Naive thymus-derived CD4-positive, alpha-beta T cell (primary cell): ENCODE data around the gene SLC4A1AP. TPM values are rescaled to one million over a fixed set of nuclear protein-coding genes. Genes with fewer than 3 reads are reported as not detected.
A peak's percentile ranks its signal among the peaks of the same experiment; 100 is the strongest.
"Not testable (repeated sequence)": the region's sequence is repeated elsewhere in the genome, so short reads cannot be mapped to it uniquely, and the experiment has no call there.

ENCODE experiments used
- ATAC-seq: fragments of 150-1000 bp; cut with Tn5 transposase; 2 replicates; pipeline ENCODE4 v1.10.0; 2021; ENCODE audit warnings: mild to moderate bottlenecking, moderate library complexity
- CTCF ChIA-PET: fragments of 350-600 bp; sonication (Branson Sonifier 250); formaldehyde crosslinking; loops from one replicate; lab custom pipeline; 2021; ENCODE audit warnings: antibody characterized with exemption; lab: Charles Lee
- POLR2A ChIA-PET: fragments of 350-600 bp; sonication (Branson Sonifier 250); formaldehyde crosslinking; loops from one replicate; lab custom pipeline; 2021; ENCODE audit warnings: antibody characterized with exemption, inconsistent platforms; lab: Charles Lee
- DNase-seq, 9 donors: peaks; one replicate each; pipeline versions ENCODE4 v3.0.0 to v3.0.0-alpha.2; 2020 to 2022; ENCODE audit warnings: mixed read lengths in 1 of 9
- H3K27ac ChIP-seq: one replicate; pipeline ENCODE4 v1.7.0; 2013; ENCODE audit warnings: mild to moderate bottlenecking, low read depth, low read length, moderate library complexity
- H3K27me3 ChIP-seq, 2 donors: one replicate each; pipeline ENCODE4 v1.7.0; 2013; ENCODE audit warnings: low read length in 2 of 2, mild to moderate bottlenecking in 2 of 2, moderate library complexity in 2 of 2; ENCODE audit not compliant: control insufficient read depth in 2 of 2, insufficient read depth in 2 of 2
- H3K36me3 ChIP-seq, 3 experiments: 1 replicate in 2 of 3; 2 replicates in 1 of 3; pipeline ENCODE4 v1.7.0; 2013; ENCODE audit warnings: low read length in 3 of 3, mild to moderate bottlenecking in 3 of 3, moderate library complexity in 1 of 3; ENCODE audit not compliant: insufficient read depth in 3 of 3, control insufficient read depth in 2 of 3
- H3K4me1 ChIP-seq, 2 donors: one replicate each; pipeline ENCODE4 v1.7.0; 2013; ENCODE audit warnings: low read length in 2 of 2, mild to moderate bottlenecking in 2 of 2, moderate library complexity in 1 of 2; ENCODE audit not compliant: control insufficient read depth in 2 of 2, insufficient read depth in 2 of 2
- H3K4me3 ChIP-seq: 2 replicates; pipeline ENCODE4 v1.7.0; 2013; ENCODE audit warnings: mild to moderate bottlenecking, low read length
- H3K9me3 ChIP-seq, 3 experiments: 1 replicate in 2 of 3; 2 replicates in 1 of 3; pipeline ENCODE4 v1.7.0; 2013; ENCODE audit warnings: low read length in 3 of 3; ENCODE audit not compliant: control insufficient read depth in 2 of 3
- H3K27ac Mint-ChIP-seq, 9 donors: one replicate each; pipeline ENCODE4 v1.8.0; 2020 to 2022; ENCODE audit warnings: mixed read lengths in 9 of 9, mild to moderate bottlenecking in 8 of 9, moderate library complexity in 5 of 9, inconsistent platforms in 2 of 9
- H3K27me3 Mint-ChIP-seq, 5 donors: one replicate each; pipeline ENCODE4 v1.8.0; 2021 to 2022; ENCODE audit warnings: mixed read lengths in 5 of 5, mild to moderate bottlenecking in 1 of 5
- H3K36me3 Mint-ChIP-seq, 5 donors: one replicate each; pipeline ENCODE4 v1.8.0; 2020 to 2022; ENCODE audit warnings: mixed read lengths in 5 of 5, mild to moderate bottlenecking in 3 of 5, inconsistent platforms in 1 of 5
- H3K4me1 Mint-ChIP-seq, 7 donors: one replicate each; pipeline ENCODE4 v1.8.0; 2020 to 2022; ENCODE audit warnings: mixed read lengths in 7 of 7, mild to moderate bottlenecking in 3 of 7, inconsistent platforms in 1 of 7
- H3K4me3 Mint-ChIP-seq, 10 donors: one replicate each; pipeline ENCODE4 v1.8.0; 2020 to 2022; ENCODE audit warnings: mild to moderate bottlenecking in 10 of 10, mixed read lengths in 10 of 10, moderate library complexity in 6 of 10, inconsistent platforms in 2 of 10
- H3K9me3 Mint-ChIP-seq, 11 donors: one replicate each; pipeline ENCODE4 v1.8.0; 2020 to 2022; ENCODE audit warnings: mixed read lengths in 11 of 11, mild to moderate bottlenecking in 4 of 11, inconsistent platforms in 1 of 11, moderate library complexity in 1 of 11
- intact Hi-C, 2 donors: fragments of 100-400 bp; cut with micrococcal nuclease; formaldehyde crosslinking; loops; one replicate each; pipeline ENCODE4 v1.15.1; 2023
- polyA plus RNA-seq, 2 donors: library from polyadenylated mRNA; unstranded; fragments of 300-500 nt; fragmentation: Illumina TruSeq; gene quantifications; one replicate each; pipeline ENCODE4 v1.2.3, GENCODE V29; 2021
- total RNA-seq, 6 experiments: library from RNA in 5 of 6; stranded (reverse) in 5 of 6; gene quantifications; 1 replicate in 5 of 6; 2 replicates in 1 of 6; pipeline ENCODE4 v1.2.3 and lab custom pipeline; 2021 to 2026

SLC4A1AP gene
- total and polyA plus RNA-seq, 7 experiments from 2014 or later: 14.7 to 37.6 (median 24.7) TPM

DNA sequence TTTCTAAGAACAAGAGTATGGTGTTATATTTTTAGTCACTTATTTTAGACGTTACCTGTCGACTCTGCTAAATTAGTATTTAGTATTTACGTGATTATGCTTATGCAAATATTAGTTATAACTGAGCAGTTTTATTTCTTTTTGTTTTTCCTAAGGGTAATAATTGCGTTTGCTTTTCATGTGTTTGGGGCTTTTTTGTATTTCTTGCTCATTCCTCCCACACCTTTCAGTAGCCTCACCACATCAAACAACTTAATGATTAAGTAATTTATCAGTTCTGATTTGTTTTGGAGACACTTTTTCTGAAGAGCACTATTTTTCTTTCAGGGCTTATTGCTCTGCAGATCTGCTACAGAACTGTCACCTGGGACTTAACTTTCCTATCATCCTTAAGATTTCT is 7.5 kb downstream of the SLC4A1AP start:
- Histone ChIP-seq H3K4me3 (no peak overlapping the region), H3K27me3 (no peaks in the 10 kb centered on the region), H3K27ac (no peak overlapping the region), H3K36me3 (peaks cover 16 to 55% (median 27%) of the 10 kb centered on the region in 3 experiments), H3K9me3 (no peaks in the 10 kb centered on the region), H3K4me1 (no peaks in the 10 kb centered on the region)
- Mint-ChIP-seq H3K4me3 (no peak overlapping the region), H3K4me1 (peaks cover 0 to 32% (median 18%) of the 10 kb centered on the region in 7 donors), H3K27ac (peak overlapping the region in 1 of 9 donors; percentile 25), H3K27me3 (no peaks in the 10 kb centered on the region), H3K9me3 (no peaks in the 10 kb centered on the region), H3K36me3 (peaks cover 14 to 55% (median 36%) of the 10 kb centered on the region in 5 donors)
- intact Hi-C loops: no loop called here
- POLR2A ChIA-PET: no interaction called here
- DNase-seq (no peak), ATAC-seq (no peak)
- CTCF ChIA-PET: no interaction called here

- Histone ChIP-seq H3K27me3 (no peaks in the 10 kb centered on the region), H3K27ac (no peak overlapping the region), H3K9me3 (no peaks in the 10 kb centered on the region), H3K4me3 (no peak overlapping the region), H3K4me1 (no peaks in the 10 kb centered on the region), H3K36me3 (peaks cover 23 to 62% (median 34%) of the 10 kb centered on the region in 3 experiments)
- Mint-ChIP-seq H3K4me3 (no peak overlapping the region), H3K27me3 (no peaks in the 10 kb centered on the region), H3K36me3 (peaks cover 13 to 53% (median 30%) of the 10 kb centered on the region in 5 donors), H3K27ac (no peak overlapping the region), H3K9me3 (no peaks in the 10 kb centered on the region), H3K4me1 (peaks cover 0 to 22% (median 14%) of the 10 kb centered on the region in 7 donors)
- ATAC-seq (no peak), DNase-seq (no peak)
- intact Hi-C loops: no loop called here
- POLR2A ChIA-PET: no interaction called here
- CTCF ChIA-PET: interaction anchor here (1.4 kb wide), 1 partner anchor 10 kb away, joined by 4 read pairs; no protein-coding TSS in a partner anchor
Observed at GRCh38 chr2:27672723-27673486, 9.2 kb downstream of the SLC4A1AP start.

GRCh38 chr2:27680571-27680970 is 16.9 kb downstream of the SLC4A1AP start:
- H3K27ac Mint-ChIP-seq: peak overlapping the region in 3 of 9 donors; percentile 31 to 67 (median 53)
- CTCF ChIA-PET: no interaction called here
- no peaks in the 10 kb centered on the region for H3K27me3 ChIP-seq
- no peak overlapping the region for H3K27ac ChIP-seq
- peaks cover 0 to 19% of the 10 kb centered on the region in 2 donors for H3K4me1 ChIP-seq
- H3K36me3 Mint-ChIP-seq: peaks cover 10 to 27% (median 19%) of the 10 kb centered on the region in 5 donors
- H3K9me3 Mint-ChIP-seq: no peaks in the 10 kb centered on the region
- no peak overlapping the region for H3K4me3 ChIP-seq
- intact Hi-C loops: loop anchor here in 1 of 2 donors (5.0 kb wide), 1 partner anchor 193 kb away; the partner anchor contains the start of gene IFT172
- ATAC-seq (no peak), DNase-seq (no peak)
- H3K27me3 Mint-ChIP-seq: no peaks in the 10 kb centered on the region
- H3K4me1 Mint-ChIP-seq: peaks cover 5 to 25% (median 13%) of the 10 kb centered on the region in 7 donors
- no peak overlapping the region for H3K4me3 Mint-ChIP-seq
- POLR2A ChIA-PET: interaction anchor here (1.8 kb wide), 1 partner anchor 17 kb away, joined by 4 read pairs; the partner anchor contains the start of genes SLC4A1AP and SUPT7L
- H3K9me3 ChIP-seq: no peaks in the 10 kb centered on the region
- H3K36me3 ChIP-seq: peaks cover 16 to 73% (median 39%) of the 10 kb centered on the region in 3 experiments

GRCh38 chr2:27681841-27682240 is 18.2 kb downstream of the SLC4A1AP start:
- Mint-ChIP-seq H3K4me1 (peaks cover 5 to 25% (median 13%) of the 10 kb centered on the region in 7 donors), H3K9me3 (no peaks in the 10 kb centered on the region), H3K36me3 (peaks cover 10 to 27% (median 22%) of the 10 kb centered on the region in 5 donors), H3K27ac (peak overlapping the region in 2 of 9 donors; percentile 9 to 39), H3K27me3 (no peaks in the 10 kb centered on the region), H3K4me3 (no peak overlapping the region)
- peaks cover 11 to 70% (median 37%) of the 10 kb centered on the region in 3 experiments for H3K36me3 ChIP-seq
- no peaks in the 10 kb centered on the region for H3K9me3 ChIP-seq
- no peaks in the 10 kb centered on the region for H3K27me3 ChIP-seq
- intact Hi-C loops: loop anchor here (2.0 to 5.0 kb wide), 3 partner anchors 19 to 273 kb away; partner anchors contain the start of genes IFT172 (in 1 of the 2), PPM1G (in 1 of the 2), SLC4A1AP (in 1 of the 2) and SUPT7L (in 1 of the 2)
- ATAC-seq (no peak), DNase-seq (no peak)
- ChIA-PET POLR2A (interaction anchor here (1.8 kb wide), 1 partner anchor 18 kb away, joined by 4 read pairs; the partner anchor contains the start of genes SLC4A1AP and SUPT7L), CTCF (interaction anchor here (0.7 to 3.3 kb wide), 4 partner anchors 9 to 1013 kb away, joined by 3 to 15 read pairs (median 5); partner anchors contain the start of genes SLC4A1AP and SUPT7L)
- H3K4me1 ChIP-seq: peaks cover 0 to 28% of the 10 kb centered on the region in 2 donors
- no peak overlapping the region for H3K27ac ChIP-seq
- H3K4me3 ChIP-seq: no peak overlapping the region

DNA sequence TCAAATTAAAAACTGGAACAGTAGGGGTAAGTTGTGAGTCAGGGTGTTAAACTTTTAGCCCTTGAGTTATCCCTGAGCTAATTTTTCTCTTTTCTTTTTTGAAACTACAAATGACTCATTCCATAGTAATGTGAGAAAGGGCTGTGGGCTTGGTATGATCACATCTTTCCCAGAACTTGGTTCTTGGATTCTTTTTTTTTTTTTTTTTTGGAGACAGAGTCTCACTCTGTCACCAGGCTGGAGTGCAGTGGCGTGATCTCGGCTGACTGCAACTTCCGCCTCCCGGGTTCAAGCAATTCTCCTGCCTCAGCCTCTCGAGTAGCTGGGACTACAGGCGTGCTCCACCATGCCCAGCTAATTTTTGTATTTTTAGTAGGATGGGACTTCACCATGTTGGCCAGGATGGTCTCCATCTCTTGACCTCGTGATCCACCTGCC is 18.7 kb downstream of the SLC4A1AP start:
- H3K9me3 ChIP-seq, H3K27ac ChIP-seq, H3K4me3 ChIP-seq, POLR2A ChIA-PET, H3K27me3 Mint-ChIP-seq, H3K9me3 Mint-ChIP-seq, ATAC-seq, DNase-seq, H3K27me3 ChIP-seq, H3K4me3 Mint-ChIP-seq: not testable (repeated sequence)
- intact Hi-C loops: loop anchor here (2.0 to 5.0 kb wide), 3 partner anchors 20 to 274 kb away; partner anchors contain the start of genes IFT172 (in 1 of the 2), PPM1G (in 1 of the 2), SLC4A1AP (in 1 of the 2) and SUPT7L (in 1 of the 2)
- CTCF ChIA-PET: interaction anchor here (0.7 to 3.3 kb wide), 8 partner anchors 9 to 720 kb away, joined by 3 to 15 read pairs (median 6); partner anchors contain the start of genes NRBP1, SLC4A1AP and SUPT7L
- peak overlapping the region in 2 of 9 donors; percentile 39 to 61 for H3K27ac Mint-ChIP-seq
- H3K4me1 ChIP-seq: peaks cover 0 to 28% of the 10 kb centered on the region in 2 donors
- peaks cover 10 to 27% (median 22%) of the 10 kb centered on the region in 5 donors for H3K36me3 Mint-ChIP-seq
- peaks cover 9 to 69% (median 33%) of the 10 kb centered on the region in 3 experiments for H3K36me3 ChIP-seq
- H3K4me1 Mint-ChIP-seq: peaks cover 5 to 25% (median 13%) of the 10 kb centered on the region in 7 donors
